Measurements from ENCODE around the gene CHST7. TPM values are rescaled to one million over a fixed set of nuclear protein-coding genes. Genes with fewer than 3 reads are reported as not detected.

Gene CHST7
- total and polyA plus RNA-seq, 2 of the 8 experiments (the other 6 are each of a cell fraction or from before 2014, with no cell fraction given): 7.9 to 14.1 TPM

- WGBS, 2 experiments (ENCODE audit: extremely low coverage in 1 of 2, insufficient coverage in 1 of 2, insufficient read length in 1 of 2, insufficient replicate concordance in 2 of 2, low coverage in 1 of 2, low lambda C conversion rate in 2 of 2, missing lambda C conversion rate in 1 of 2): 73% methylated on average over 5 of the region's 10 CpGs; no CpG with 5 or more reads in 1 of the 2 experiments
- Histone ChIP-seq H3K18ac (ENCODE audit: extremely low read depth, low read length) (no peak overlapping the region), H3K23me2 (ENCODE audit: low read depth, low read length) (peaks cover 6% of the 10 kb centered on the region), H2AFZ (ENCODE audit: low read length) (no peak overlapping the region), H3K23ac (ENCODE audit: insufficient read length) (no peak overlapping the region), H2BK20ac (ENCODE audit: low read length) (no peak overlapping the region), H3K4ac (replicated peaks; ENCODE audit: insufficient read length, low read depth, low read length) (no peak overlapping the region), H2BK12ac (ENCODE audit: low read depth, low read length) (no peak overlapping the region), H3K36me3 (ENCODE audit: control insufficient read depth in 2 of 4, insufficient read depth in 4 of 4, low read length in 3 of 4) (no peaks in the 10 kb centered on the region), H3K56ac (replicated peaks; ENCODE audit: insufficient read length, low read depth, low read length) (no peak overlapping the region), H3K4me1 (replicated peaks in 1 of 4; ENCODE audit: control insufficient read depth in 3 of 4, insufficient read depth in 4 of 4, low read length in 3 of 4) (peaks cover 0 to 10% (median 1%) of the 10 kb centered on the region in 4 experiments; a peak in 3 of 7 replicates), H3K79me2 (ENCODE audit: control insufficient read depth in 1 of 2, insufficient read depth in 2 of 2, low read length in 2 of 2) (peaks cover 0 to 14% of the 10 kb centered on the region in 2 experiments; a peak in 2 of 4 replicates), H3K4me3 (ENCODE audit: extremely low read depth in 1 of 4, insufficient read depth in 2 of 4, low read depth in 3 of 4, low read length in 4 of 4) (no peak overlapping the region), H2AK5ac (ENCODE audit: low read depth, low read length) (no peak overlapping the region), H4K8ac (ENCODE audit: extremely low read depth, insufficient read depth, low read length) (no peak overlapping the region), H4K91ac (replicated peaks; ENCODE audit: insufficient read length, low read length) (no peak overlapping the region), H2BK120ac (replicated peaks; ENCODE audit: low read depth, low read length) (no peak overlapping the region), H3K27ac (ENCODE audit: low read depth, low read length) (no peak overlapping the region), H4K5ac (ENCODE audit: insufficient read length, low read depth, low read length) (no peak overlapping the region), H2BK15ac (ENCODE audit: low read length) (no peak overlapping the region), H3K79me1 (ENCODE audit: low read depth, low read length) (no peaks in the 10 kb centered on the region), H3K9ac (replicated peaks in 1 of 4; ENCODE audit: extremely low read depth in 1 of 4, low read depth in 3 of 4, low read length in 3 of 4) (no peak overlapping the region), H4K20me1 (replicated peaks in 1 of 2; ENCODE audit: control insufficient read depth in 1 of 2, insufficient read depth in 2 of 2, low read length in 2 of 2) (peaks cover 0 to 4% of the 10 kb centered on the region in 2 experiments), H3K14ac (ENCODE audit: insufficient read length) (no peak overlapping the region), H3K9me3 (ENCODE audit: insufficient read depth in 2 of 2, low read depth in 1 of 2, low read length in 1 of 2) (no peaks in the 10 kb centered on the region), H3K4me2 (ENCODE audit: insufficient read depth in 1 of 2, low read depth in 2 of 2, low read length in 2 of 2) (no peak overlapping the region), H2BK5ac (ENCODE audit: low read depth, low read length) (no peak overlapping the region), H3K27me3 (replicated peaks in 1 of 4; ENCODE audit: control insufficient read depth in 3 of 4, extremely low read depth in 1 of 4, insufficient read depth in 3 of 4, low read length in 3 of 4) (no peaks in the 10 kb centered on the region; a peak in 1 of 7 replicates)
- POLR2A ChIA-PET (ENCODE audit: partially characterized antibody): interaction anchor here (1.5 kb wide), 1 partner anchor 20 kb away, joined by 4 read pairs; no protein-coding TSS in a partner anchor
- TF ChIP-seq RBBP5 (IDR thresholded peaks at IDR 0.05; ENCODE audit: borderline replicate concordance, low read depth, low read length) (no peak), KDM5A (IDR thresholded peaks at IDR 0.05; ENCODE audit: low read length) (no peak), TEAD4 (IDR thresholded peaks at IDR 0.05; ENCODE audit: low read depth, low read length) (no peak), HDAC6 (IDR thresholded peaks at IDR 0.05; ENCODE audit: low read depth, low read length) (no peak), RXRA (IDR thresholded peaks at IDR 0.05; ENCODE audit: insufficient read depth, low read depth, low read length) (no peak), HDAC2 (IDR thresholded peaks at IDR 0.05; ENCODE audit: borderline replicate concordance in 1 of 2, low read depth in 2 of 2, low read length in 2 of 2) (no peak), E2F6 (IDR thresholded peaks at IDR 0.05) (no peak)
- FAIRE-seq: no peak
- DNase-seq (ENCODE audit: low read depth in 1 of 2, low spot score in 2 of 2): no peak
- CTCF ChIA-PET (ENCODE audit: partially characterized antibody): interaction anchor here (1.1 kb wide), 1 partner anchor 86 kb away, joined by 3 read pairs; no protein-coding TSS in a partner anchor
Observed at GRCh38 chrX:46571423-46572339, 1.9 kb upstream of the CHST7 start.

Measured in H1 (cell line).